ENCODE measurements around the gene SNHG17. TPM values are rescaled to one million over a fixed set of nuclear protein-coding genes. Genes with fewer than 3 reads are reported as not detected.
"Not testable (repeated sequence)": the region's sequence is repeated elsewhere in the genome, so short reads cannot be mapped to it uniquely, and the experiment has no call there.

SNHG17 gene
- total RNA-seq, 2 donors from 2014 or later: 8.9 to 38.9 TPM

DNA sequence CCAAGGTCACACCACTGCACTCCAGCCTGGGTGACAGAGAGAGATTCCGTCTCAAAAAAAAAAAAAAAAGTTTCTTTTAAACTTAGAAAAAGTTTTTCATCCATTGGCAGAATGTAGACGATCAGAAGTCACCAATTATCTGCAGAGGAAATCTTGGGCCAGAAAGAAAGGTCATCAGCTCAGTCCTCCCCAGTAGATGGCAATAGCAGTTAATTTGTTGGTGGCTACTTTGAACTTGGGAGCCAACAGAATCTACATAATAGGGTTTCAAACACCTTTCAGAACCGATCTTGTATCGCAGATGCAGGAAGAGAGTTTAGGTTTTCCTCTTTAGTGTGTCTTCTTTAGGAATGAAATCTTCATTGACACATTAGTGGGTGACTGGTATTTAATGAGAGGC, 47.2 kb downstream of the SNHG17 start:
- ATAC-seq (ENCODE audit: insufficient number of reproducible peaks, low FRiP score, low read depth) (no peak), DNase-seq (ENCODE audit: low spot score) (no peak)
- TF ChIP-seq, protein P1, sequence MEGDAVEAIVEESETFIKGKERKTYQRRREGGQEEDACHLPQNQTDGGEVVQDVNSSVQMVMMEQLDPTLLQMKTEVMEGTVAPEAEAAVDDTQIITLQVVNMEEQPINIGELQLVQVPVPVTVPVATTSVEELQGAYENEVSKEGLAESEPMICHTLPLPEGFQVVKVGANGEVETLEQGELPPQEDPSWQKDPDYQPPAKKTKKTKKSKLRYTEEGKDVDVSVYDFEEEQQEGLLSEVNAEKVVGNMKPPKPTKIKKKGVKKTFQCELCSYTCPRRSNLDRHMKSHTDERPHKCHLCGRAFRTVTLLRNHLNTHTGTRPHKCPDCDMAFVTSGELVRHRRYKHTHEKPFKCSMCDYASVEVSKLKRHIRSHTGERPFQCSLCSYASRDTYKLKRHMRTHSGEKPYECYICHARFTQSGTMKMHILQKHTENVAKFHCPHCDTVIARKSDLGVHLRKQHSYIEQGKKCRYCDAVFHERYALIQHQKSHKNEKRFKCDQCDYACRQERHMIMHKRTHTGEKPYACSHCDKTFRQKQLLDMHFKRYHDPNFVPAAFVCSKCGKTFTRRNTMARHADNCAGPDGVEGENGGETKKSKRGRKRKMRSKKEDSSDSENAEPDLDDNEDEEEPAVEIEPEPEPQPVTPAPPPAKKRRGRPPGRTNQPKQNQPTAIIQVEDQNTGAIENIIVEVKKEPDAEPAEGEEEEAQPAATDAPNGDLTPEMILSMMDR (IDR thresholded peaks at IDR 0.05): no peak
- no peaks in the 10 kb centered on the region for H3K36me3 ChIP-seq
- H3K4me1 ChIP-seq (ENCODE audit: control insufficient read depth in 1 of 2, low read depth in 2 of 2): peaks cover 0 to 4% of the 10 kb centered on the region in 2 donors
- no peak overlapping the region for H3K4me3 ChIP-seq
- no peaks in the 10 kb centered on the region for H3K9me3 ChIP-seq
- H3K27ac ChIP-seq: no peak overlapping the region
- no peaks in the 10 kb centered on the region for H3K27me3 ChIP-seq (replicated peaks; ENCODE audit: insufficient read depth)

DNA sequence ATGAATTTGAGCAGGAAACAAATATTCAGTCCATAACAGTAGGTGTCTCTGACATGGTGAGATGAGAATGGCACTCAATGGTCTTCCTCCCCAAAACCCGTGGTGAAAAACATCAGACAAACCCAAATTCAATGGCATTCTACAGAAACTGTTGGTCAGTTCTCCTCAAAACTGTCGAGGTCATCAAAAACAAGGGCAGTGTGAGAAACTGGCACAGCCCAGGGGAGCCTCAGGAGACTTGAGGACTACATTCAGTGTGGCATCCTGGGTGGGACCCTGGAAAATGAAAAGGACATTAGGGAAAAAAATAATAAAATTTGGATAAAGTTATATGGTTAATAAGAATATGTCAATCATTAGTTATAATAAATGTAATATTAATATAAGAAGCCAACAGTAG, 48.3 kb downstream of the SNHG17 start:
- no peak for ATAC-seq (ENCODE audit: insufficient number of reproducible peaks, low FRiP score, low read depth)
- H3K27me3 ChIP-seq (replicated peaks; ENCODE audit: insufficient read depth): no peaks in the 10 kb centered on the region
- H3K4me1 ChIP-seq (ENCODE audit: control insufficient read depth in 1 of 2, low read depth in 2 of 2): no peaks in the 10 kb centered on the region
- no peaks in the 10 kb centered on the region for H3K9me3 ChIP-seq
- H3K27ac ChIP-seq: no peak overlapping the region
- no peak for DNase-seq (ENCODE audit: low spot score)
- no peak overlapping the region for H3K4me3 ChIP-seq
- H3K36me3 ChIP-seq: no peaks in the 10 kb centered on the region
- TF ChIP-seq, protein P1 (IDR thresholded peaks at IDR 0.05): no peak

DNA sequence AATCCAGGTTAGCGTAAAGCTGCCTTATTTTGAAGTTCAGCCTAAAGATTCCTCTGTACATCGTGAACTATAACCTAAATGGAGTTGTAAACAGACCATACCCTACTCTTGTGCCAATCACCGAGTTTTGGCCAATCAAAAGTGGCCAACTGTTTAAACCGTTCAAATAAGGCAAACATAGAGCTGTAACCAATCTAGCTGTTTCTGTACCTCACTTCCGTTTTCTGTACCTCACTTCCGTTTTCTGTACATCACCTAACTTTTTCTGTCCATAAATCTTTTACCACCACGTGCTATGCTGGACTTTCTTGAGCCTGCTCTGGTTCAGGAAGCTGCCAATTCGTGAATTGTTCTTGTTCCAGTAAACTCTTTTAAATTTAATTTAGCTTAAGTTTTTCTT, 49.1 kb downstream of the SNHG17 start:
- Histone ChIP-seq H3K4me1 (ENCODE audit: control insufficient read depth in 1 of 2, low read depth in 2 of 2) (no peaks in the 10 kb centered on the region), H3K36me3 (no peaks in the 10 kb centered on the region), H3K4me3 (no peak overlapping the region), H3K9me3 (no peaks in the 10 kb centered on the region), H3K27ac (no peak overlapping the region), H3K27me3 (replicated peaks; ENCODE audit: insufficient read depth) (no peaks in the 10 kb centered on the region)
- ATAC-seq (ENCODE audit: insufficient number of reproducible peaks, low FRiP score, low read depth) (no peak), DNase-seq (ENCODE audit: low spot score) (no peak)
- TF ChIP-seq, protein P1 (IDR thresholded peaks at IDR 0.05): no peak

DNA sequence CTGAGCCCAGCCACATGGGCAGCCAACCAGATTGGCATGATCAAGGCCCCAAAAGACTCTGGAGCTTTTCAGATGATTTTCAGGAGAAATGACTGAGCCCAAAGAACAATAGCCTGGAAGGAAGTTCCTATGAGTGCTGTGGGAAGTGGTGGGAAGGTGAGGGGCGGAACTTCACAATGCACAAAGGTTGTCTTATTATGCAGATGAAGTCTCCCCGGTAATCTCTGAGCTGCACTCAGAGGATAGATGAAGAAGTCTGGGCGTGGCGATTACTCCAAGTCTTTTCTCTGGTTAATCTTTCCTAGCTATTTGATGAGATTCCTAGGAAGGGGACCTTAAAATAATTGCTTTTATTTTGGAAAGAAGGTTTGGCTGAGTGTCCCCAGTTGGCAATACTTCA, 52.0 kb downstream of the SNHG17 start:
- no peak for DNase-seq (ENCODE audit: low spot score)
- H3K27ac ChIP-seq: no peak overlapping the region
- no peaks in the 10 kb centered on the region for H3K27me3 ChIP-seq (replicated peaks; ENCODE audit: insufficient read depth)
- ATAC-seq (ENCODE audit: insufficient number of reproducible peaks, low FRiP score, low read depth): no peak
- no peaks in the 10 kb centered on the region for H3K9me3 ChIP-seq
- TF ChIP-seq, protein P1 (IDR thresholded peaks at IDR 0.05): no peak
- no peaks in the 10 kb centered on the region for H3K4me1 ChIP-seq (ENCODE audit: control insufficient read depth in 1 of 2, low read depth in 2 of 2)
- H3K36me3 ChIP-seq: no peaks in the 10 kb centered on the region
- H3K4me3 ChIP-seq: no peak overlapping the region

- DNase-seq (ENCODE audit: low spot score); H3K4me1 ChIP-seq (ENCODE audit: control insufficient read depth in 1 of 2, low read depth in 2 of 2); H3K4me3 ChIP-seq; ATAC-seq (ENCODE audit: insufficient number of reproducible peaks, low FRiP score, low read depth); H3K27ac ChIP-seq; H3K9me3 ChIP-seq; H3K36me3 ChIP-seq; H3K27me3 ChIP-seq (replicated peaks; ENCODE audit: insufficient read depth): not testable (repeated sequence)
Measured at GRCh38 chr20:38377838-38378237, 57.3 kb downstream of the SNHG17 start.

GRCh38 chr20:38377039-38377685, 58.0 kb downstream of the SNHG17 start:
- TF ChIP-seq, protein P1 (IDR thresholded peaks at IDR 0.05): no peak
- H3K4me3 ChIP-seq: no peak overlapping the region
- no peaks in the 10 kb centered on the region for H3K36me3 ChIP-seq
- no peaks in the 10 kb centered on the region for H3K27me3 ChIP-seq (replicated peaks; ENCODE audit: insufficient read depth)
- no peak for DNase-seq (ENCODE audit: low spot score)
- no peak for ATAC-seq (ENCODE audit: insufficient number of reproducible peaks, low FRiP score, low read depth)
- H3K9me3 ChIP-seq: no peaks in the 10 kb centered on the region
- H3K4me1 ChIP-seq (ENCODE audit: control insufficient read depth in 1 of 2, low read depth in 2 of 2): no peaks in the 10 kb centered on the region
- no peak overlapping the region for H3K27ac ChIP-seq

All from thoracic aorta (tissue), 2 donors.